Nephron (organoid): ENCODE results near the gene CACTIN.
A peak's percentile ranks its signal among the peaks of the same experiment; 100 is the strongest.

Experiments used
- H3K27ac Mint-ChIP-seq, 3 experiments: 2 replicates each; pipeline ENCODE4 v1.8.0; 2020; ENCODE audit warnings: mixed read lengths in 3 of 3, mild to moderate bottlenecking in 2 of 3, moderate library complexity in 1 of 3
- H3K27me3 Mint-ChIP-seq: 2 replicates; pipeline ENCODE4 v1.8.0; 2021; ENCODE audit warnings: low read depth, mild to moderate bottlenecking, moderate library complexity, mixed read lengths
- H3K36me3 Mint-ChIP-seq: 2 replicates; pipeline ENCODE4 v1.8.0; 2020; ENCODE audit warnings: low read depth, mixed read lengths
- H3K4me1 Mint-ChIP-seq: 2 replicates; pipeline ENCODE4 v1.8.0; 2020; ENCODE audit warnings: mixed read lengths
- H3K4me3 Mint-ChIP-seq, 3 experiments: 2 replicates each; pipeline ENCODE4 v1.8.0; 2020; ENCODE audit warnings: mild to moderate bottlenecking in 3 of 3, mixed read lengths in 3 of 3, moderate library complexity in 2 of 3
- H3K9me3 Mint-ChIP-seq: 2 replicates; pipeline ENCODE4 v1.8.0; 2020; ENCODE audit warnings: mixed read lengths
- CTCF ChIP-seq, 3 experiments: fragments of 200-600 bp; sonication (generic); IDR thresholded peaks; one replicate each; pipeline ENCODE4 v1.5.0; 2021; ENCODE audit warnings: antibody characterized with exemption in 3 of 3; ENCODE audit not compliant: unreplicated experiment in 3 of 3

CACTIN gene

GRCh38 chr19:3627351-3627723, 747 bp upstream of the CACTIN start:
- peaks cover 21% of the 10 kb centered on the region for H3K4me1 Mint-ChIP-seq
- H3K27ac Mint-ChIP-seq: peak overlapping the region in 2 of 3 experiments; percentile 98 to 99
- TF ChIP-seq CTCF (IDR thresholded peaks at IDR 0.05; ENCODE audit: unreplicated experiment in 3 of 3): no peak
- peak overlapping the region; percentile 91 to 98 (median 95) for H3K4me3 Mint-ChIP-seq
- H3K36me3 Mint-ChIP-seq: peaks cover 8% of the 10 kb centered on the region
- H3K27me3 Mint-ChIP-seq: no peaks in the 10 kb centered on the region
- no peaks in the 10 kb centered on the region for H3K9me3 Mint-ChIP-seq

GRCh38 chr19:3625996-3626472, 556 bp downstream of the CACTIN start:
- no peak for TF ChIP-seq CTCF (IDR thresholded peaks at IDR 0.05; ENCODE audit: unreplicated experiment in 3 of 3)
- peak overlapping the region; percentile 91 to 98 (median 95) for H3K4me3 Mint-ChIP-seq
- H3K27ac Mint-ChIP-seq: peak overlapping the region; percentile 98 to 99 (median 99)
- H3K4me1 Mint-ChIP-seq: peaks cover 21% of the 10 kb centered on the region
- H3K27me3 Mint-ChIP-seq: no peaks in the 10 kb centered on the region
- H3K9me3 Mint-ChIP-seq: no peaks in the 10 kb centered on the region
- peaks cover 11% of the 10 kb centered on the region for H3K36me3 Mint-ChIP-seq

GRCh38 chr19:3623716-3624115, 2.9 kb downstream of the CACTIN start:
- Mint-ChIP-seq H3K27me3 (no peaks in the 10 kb centered on the region), H3K27ac (no peak overlapping the region)

GRCh38 chr19:3622224-3622623, 4.4 kb downstream of the CACTIN start:
- no peak overlapping the region for H3K27ac Mint-ChIP-seq
- peaks cover 21% of the 10 kb centered on the region for H3K4me1 Mint-ChIP-seq
- peaks cover 4% of the 10 kb centered on the region for H3K36me3 Mint-ChIP-seq
- H3K9me3 Mint-ChIP-seq: no peaks in the 10 kb centered on the region
- no peak for TF ChIP-seq CTCF (IDR thresholded peaks at IDR 0.05; ENCODE audit: unreplicated experiment in 3 of 3)
- peak overlapping the region; percentile 39 to 72 (median 63) for H3K4me3 Mint-ChIP-seq
- no peaks in the 10 kb centered on the region for H3K27me3 Mint-ChIP-seq

More at GRCh38 chr19:3623716-3624115, 2.9 kb downstream of the CACTIN start:
- Mint-ChIP-seq H3K4me3 (peak overlapping the region in 1 of 3 experiments; percentile 83), H3K4me1 (peaks cover 21% of the 10 kb centered on the region), H3K36me3 (peaks cover 4% of the 10 kb centered on the region), H3K9me3 (no peaks in the 10 kb centered on the region)
- TF ChIP-seq CTCF (IDR thresholded peaks at IDR 0.05; ENCODE audit: unreplicated experiment in 3 of 3): no peak

GRCh38 chr19:3621689-3622088, 4.9 kb downstream of the CACTIN start:
- Mint-ChIP-seq H3K27me3 (no peaks in the 10 kb centered on the region), H3K4me1 (peaks cover 16% of the 10 kb centered on the region), H3K36me3 (peaks cover 4% of the 10 kb centered on the region), H3K4me3 (no peak overlapping the region), H3K27ac (no peak overlapping the region), H3K9me3 (no peaks in the 10 kb centered on the region)
- TF ChIP-seq CTCF (IDR thresholded peaks at IDR 0.05; ENCODE audit: unreplicated experiment in 3 of 3): no peak

GRCh38 chr19:3620817-3621547, 5.6 kb downstream of the CACTIN start:
- Mint-ChIP-seq H3K4me1 (peaks cover 10% of the 10 kb centered on the region), H3K27ac (no peak overlapping the region), H3K36me3 (peaks cover 4% of the 10 kb centered on the region), H3K4me3 (no peak overlapping the region), H3K9me3 (no peaks in the 10 kb centered on the region), H3K27me3 (no peaks in the 10 kb centered on the region)
- TF ChIP-seq CTCF (IDR thresholded peaks at IDR 0.05; ENCODE audit: unreplicated experiment in 3 of 3): no peak
